Activated CD4-positive, CD25-positive, alpha-beta regulatory T cell treated with anti-CD3 and anti-CD28 coated beads, Interleukin-2, amount 50 U/mL, for 24 hours (primary cell): ENCODE measurements around the gene PRM2.
"Not testable (repeated sequence)": the region's sequence is repeated elsewhere in the genome, so short reads cannot be mapped to it uniquely, and the experiment has no call there.

Source experiments
- ATAC-seq, 2 donors: fragments of 150-1000 bp; cut with Tn5 transposase; one replicate each; pipeline ENCODE4 v1.10.0; 2021; ENCODE audit warnings: mild to moderate bottlenecking in 1 of 2, moderate library complexity in 1 of 2

PRM2 gene

GRCh38 chr16:11307639-11308492 is 31.6 kb upstream of the PRM2 start:
- ATAC-seq, result no peak

- no peak for ATAC-seq
Measured at GRCh38 chr16:11306997-11307638, 30.8 kb upstream of the PRM2 start.

DNA sequence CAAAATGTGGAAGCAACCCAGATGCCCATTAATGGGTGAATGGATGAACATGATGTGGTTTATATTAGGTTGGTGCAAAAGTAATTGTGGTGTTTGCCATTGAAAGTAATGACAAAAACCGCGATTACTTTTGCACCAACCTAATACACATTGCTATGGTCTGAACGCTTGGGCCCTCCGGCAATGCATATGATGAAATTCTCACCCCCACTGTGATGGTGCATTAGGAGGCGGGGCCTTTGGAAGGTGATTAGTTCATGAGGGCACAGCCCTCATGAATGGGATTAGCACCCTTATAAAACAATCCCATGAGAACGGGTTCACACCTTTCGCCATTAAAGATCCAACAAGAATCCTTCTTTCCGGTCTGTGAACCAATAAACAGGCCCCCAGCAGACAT is 30.1 kb upstream of the PRM2 start:
- no peak for ATAC-seq

DNA sequence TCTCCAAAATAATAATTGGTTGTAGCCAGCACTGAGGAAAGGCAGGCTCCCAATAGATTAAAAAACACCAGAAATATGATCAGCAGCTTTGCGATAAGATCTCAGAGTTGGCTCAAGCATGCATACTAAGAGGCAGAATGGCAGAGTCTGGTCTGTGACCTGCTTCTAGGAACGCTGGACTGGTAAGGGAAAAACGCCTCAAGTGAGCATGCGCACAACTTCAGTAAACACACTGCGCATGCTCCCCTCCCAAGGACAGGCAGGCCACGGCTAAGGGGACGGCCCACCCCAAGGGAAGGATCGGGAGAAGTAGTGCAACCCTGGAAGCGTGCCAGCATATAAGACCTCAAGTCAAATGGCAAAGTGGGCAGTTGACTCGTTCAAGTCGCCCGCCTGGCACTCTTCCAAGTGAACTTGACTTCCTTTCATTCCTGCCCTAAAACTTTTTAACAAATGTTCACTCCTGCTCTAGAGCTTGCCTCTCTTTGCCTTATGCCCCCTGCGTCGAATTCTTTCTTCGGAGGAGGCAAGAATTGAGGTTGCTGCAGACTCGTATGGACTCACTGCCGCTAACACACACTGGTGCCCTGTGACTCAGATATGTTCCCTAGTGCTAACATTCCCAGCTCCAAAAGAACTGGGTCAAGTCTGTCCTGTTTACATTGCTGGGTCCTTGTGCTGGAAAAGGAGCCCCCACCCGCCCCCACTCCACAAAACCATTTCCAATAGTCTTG is 27.3 kb upstream of the PRM2 start:
- ATAC-seq, result no peak

DNA sequence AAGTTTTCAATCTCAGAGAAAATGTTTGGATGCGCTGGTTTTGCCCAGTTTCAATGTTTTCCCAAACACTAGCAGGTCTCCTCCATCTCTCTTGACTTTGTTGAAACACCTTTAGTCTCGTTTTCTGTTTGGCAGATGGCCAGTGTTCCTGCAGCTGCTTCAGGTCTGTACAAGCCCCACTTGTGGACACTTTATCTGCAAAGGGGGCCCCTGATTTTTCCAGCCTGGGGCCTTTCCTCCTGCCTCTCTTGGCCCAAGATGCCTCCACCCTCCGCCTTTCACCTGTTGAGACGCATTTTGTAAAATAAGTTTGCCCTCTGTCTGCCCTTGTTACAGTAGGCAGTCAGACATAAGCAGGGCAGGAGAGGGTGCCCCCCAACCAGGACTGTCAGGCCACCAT is 26.7 kb upstream of the PRM2 start:
- ATAC-seq, result no peak

DNA sequence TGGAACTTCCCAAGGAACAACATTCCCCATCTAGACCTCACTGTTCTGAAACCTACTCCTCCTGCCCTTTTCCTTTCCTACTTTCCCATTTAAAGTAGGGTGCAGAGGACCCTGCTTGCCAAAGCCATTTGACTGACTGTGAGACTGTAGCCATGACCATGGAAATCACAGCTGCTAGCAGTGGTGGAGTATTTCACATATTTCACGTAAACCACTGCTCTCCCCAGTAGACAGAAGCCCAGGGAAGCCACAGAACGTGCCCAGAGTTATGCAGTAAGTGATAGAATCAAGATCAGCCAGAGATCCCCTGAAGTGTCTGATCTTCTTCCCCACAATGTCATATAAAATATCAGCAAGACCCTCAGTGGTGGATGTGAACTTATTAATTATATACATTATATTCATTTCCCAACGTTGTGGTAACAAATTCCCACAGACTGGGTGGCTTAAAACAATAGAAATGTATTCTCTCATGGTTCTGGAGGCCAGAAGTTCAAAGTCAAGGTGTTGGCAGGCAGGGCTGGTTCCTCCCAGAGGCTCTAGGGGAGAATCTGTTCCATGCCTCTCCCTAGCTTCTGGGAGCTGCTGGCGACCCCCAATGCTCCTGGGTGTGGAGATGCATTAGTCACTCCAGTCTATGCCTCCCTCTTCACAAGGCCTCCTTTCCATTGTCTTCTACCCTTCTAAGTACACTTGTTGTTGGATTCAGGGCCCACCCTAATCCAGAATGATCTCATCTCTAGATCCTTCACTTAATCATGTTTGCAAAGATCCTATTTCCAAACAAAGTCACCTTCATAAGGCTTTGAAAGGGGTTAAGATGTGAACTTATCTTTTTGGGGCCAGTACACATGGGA is 25.6 kb upstream of the PRM2 start:
- no peak for ATAC-seq

GRCh38 chr16:11300560-11300892 is 24.2 kb upstream of the PRM2 start:
- no peak for ATAC-seq

GRCh38 chr16:11299865-11300559 is 23.7 kb upstream of the PRM2 start:
- ATAC-seq, result no peak

DNA sequence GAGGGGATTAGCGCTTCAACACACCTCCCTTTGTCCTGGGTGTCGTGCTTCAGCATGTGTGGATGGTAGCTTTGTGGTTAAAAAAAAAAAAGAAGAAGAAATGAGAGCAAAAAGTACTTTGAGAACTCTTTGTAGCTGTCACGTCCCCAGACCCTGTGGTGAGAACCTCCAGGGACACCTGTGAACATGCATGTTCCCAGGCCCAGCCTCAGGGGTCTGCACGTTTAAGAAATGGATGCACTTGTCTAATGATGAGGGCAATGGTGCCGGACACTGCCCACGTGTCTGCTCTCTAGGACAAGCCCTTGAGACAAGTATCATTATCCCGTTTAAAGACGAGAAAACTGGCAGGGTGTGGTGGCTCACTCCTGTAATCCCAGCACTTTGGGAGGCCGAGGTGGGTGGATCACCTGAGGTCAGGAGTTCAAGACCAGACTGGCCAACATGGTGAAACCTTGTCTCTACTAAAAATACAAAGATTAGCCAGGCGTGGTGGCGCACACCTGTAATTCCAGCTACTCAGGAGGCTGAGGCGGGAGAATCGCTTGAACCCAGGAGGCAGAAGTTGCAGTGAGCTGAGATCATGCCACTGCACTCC is 22.8 kb upstream of the PRM2 start:
- not testable (repeated sequence) for ATAC-seq

GRCh38 chr16:11298143-11298900 is 22.0 kb upstream of the PRM2 start:
- no peak for ATAC-seq

GRCh38 chr16:11297492-11298142 is 21.3 kb upstream of the PRM2 start:
- ATAC-seq, result peak; percentile 85

GRCh38 chr16:11296706-11297491 is 20.6 kb upstream of the PRM2 start:
- ATAC-seq, result no peak

GRCh38 chr16:11296351-11296705 is 20.0 kb upstream of the PRM2 start:
- no peak for ATAC-seq

DNA sequence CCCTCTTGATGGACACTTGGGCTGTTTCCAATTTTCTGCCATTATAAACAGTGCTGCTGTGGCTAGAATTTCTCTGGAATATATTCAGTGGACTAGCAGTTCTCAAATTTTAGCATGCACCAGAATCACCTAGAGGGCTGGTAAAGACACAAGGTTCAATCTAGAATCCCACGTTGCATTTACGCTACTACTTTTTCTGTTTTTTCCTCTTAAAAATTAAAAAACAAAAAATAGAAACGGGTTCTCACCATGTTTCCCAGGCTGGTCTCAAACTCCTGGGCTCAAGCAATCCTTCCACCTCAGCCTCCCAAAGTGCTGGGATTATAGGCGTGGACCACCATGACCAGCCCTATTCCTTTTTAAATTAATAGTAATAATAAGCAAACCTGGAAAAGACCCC is 19.4 kb upstream of the PRM2 start:
- ATAC-seq, result no peak

DNA sequence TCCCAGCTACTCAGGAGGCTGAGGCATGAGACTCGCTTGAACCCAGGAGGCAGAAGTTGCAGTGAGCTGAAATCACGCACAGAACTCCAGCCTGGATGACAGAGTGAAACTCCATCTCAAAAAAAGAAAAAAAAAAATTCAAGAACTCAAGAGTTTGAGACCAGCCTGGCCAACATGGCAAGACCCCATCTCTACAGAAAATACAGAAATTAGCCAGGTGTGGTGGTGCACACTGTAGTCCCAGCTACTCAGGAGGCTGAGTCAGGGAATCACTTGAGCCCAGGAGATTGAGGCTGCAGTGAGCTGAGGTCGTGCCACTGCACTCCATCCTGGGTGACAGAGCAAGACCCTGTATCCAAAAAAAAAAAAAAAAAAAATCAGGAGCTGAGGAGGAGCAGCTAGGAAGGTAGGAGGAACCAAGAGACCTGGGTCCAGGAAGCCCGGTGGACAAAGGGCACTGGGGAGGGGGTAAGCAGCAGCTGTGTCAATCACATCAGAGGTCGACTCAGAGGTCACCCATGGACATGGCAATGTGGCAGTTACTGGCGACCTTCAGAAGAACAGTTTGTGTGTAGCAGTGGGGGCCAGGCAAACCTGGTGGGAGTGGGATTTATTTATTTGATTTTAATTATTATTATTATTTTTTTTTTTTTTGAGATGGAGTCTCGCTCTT is 15.9 kb upstream of the PRM2 start:
- ATAC-seq, result no peak

DNA sequence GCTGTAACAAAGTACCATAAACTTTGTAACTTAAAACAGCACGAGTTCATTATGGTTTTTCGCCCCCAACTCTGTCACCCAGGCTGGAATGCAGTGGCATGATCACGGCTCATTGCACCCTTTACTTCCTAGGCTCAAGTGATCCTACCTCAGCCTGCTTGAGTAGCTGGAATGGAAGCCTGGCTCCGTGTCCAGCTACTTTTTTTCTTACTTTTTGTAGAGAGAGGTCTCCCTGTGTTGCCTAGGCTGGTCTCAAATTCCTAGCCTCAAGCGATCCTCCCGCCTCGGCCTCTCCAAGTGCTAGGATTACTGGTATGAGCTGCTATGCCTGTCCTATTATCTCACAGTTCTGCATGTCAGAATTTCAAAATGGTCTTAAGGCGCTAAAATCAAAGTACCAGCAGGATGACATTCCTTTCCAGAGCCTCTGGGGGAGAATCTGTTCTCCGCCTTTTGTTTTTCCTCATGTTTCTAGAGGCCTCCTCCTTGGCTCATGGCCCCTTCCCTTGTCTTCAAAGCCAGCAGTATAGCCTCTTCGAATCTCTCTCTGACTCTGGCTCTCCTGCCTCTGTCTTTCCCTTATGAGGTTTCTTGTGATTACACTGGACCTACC is 14.9 kb upstream of the PRM2 start:
- no peak for ATAC-seq

DNA sequence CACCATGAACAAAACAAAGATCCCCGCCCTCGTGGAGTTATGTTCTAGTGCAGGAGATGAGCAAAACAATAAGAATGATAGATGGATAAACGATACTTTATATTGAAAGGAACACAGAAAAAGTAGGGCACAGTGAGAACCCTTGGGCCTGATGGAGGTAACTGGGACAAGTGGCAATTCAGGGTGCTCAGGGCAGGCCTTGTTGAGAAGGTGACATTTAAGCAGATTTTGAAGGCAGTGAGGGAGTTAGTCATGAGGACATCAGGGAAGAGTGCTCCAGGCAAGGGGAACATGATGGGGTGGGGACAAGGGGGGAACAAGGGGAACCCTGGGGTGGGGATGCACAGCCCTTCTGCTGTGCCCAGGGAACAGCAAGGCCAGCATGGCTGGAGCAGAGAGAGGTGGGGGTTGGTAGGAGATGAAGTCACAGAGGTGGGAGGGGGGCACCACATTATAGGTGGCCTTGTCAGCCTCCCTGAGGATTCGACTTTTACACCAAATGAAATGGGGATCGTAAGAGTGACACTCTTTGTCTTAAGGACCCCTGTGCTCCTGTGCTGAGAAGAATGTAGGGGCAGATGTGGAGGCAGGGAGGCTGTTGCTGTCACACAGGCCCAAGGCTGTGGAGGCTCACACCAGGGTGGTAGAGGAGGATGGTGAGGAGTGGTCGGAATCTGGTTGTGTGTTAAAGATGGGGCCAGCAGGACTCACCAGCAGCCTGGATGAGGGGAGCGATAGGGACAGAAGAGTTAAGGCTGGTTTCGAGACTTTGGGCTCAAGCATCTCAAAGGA is 14.0 kb upstream of the PRM2 start:
- ATAC-seq, result no peak

GRCh38 chr16:11289696-11290095 is 13.4 kb upstream of the PRM2 start:
- not testable (repeated sequence) for ATAC-seq
